K562 (cell line): ENCODE measurements around the gene ELFN2.
"Not testable (repeated sequence)": the region's sequence is repeated elsewhere in the genome, so short reads cannot be mapped to it uniquely, and the experiment has no call there.

Source experiments
- ARID3A ChIP-seq: IDR thresholded peaks from 2 replicates; pipeline ENCODE4 v1.6.1; 2012; ENCODE audit warnings: low read depth, low read length, improper control_type of control experiment, borderline replicate concordance
- CTCF ChIP-seq, 3 experiments: IDR thresholded peaks in 2 of 3; conservative IDR thresholded peaks in 1 of 3; 2 replicates each; pipeline ENCODE4 v1.5.1; 2011 to 2012; ENCODE audit warnings: low read length in 3 of 3, mild to moderate bottlenecking in 3 of 3, control low read depth in 2 of 3, improper control_type of control experiment in 1 of 3, inconsistent platforms in 1 of 3, low read depth in 1 of 3, mixed read lengths in 1 of 3, moderate library complexity in 1 of 3; ENCODE audit not compliant: insufficient read depth in 2 of 3
- PBX2 ChIP-seq, 2 experiments: IDR thresholded peaks in 1 of 2; conservative IDR thresholded peaks in 1 of 2; 2 replicates each; pipeline ENCODE4 v1.6.1; 2016; ENCODE audit warnings: low read depth in 2 of 2, mild to moderate bottlenecking in 1 of 2, missing compliant biosample characterization in 1 of 2, missing genetic modification characterization in 1 of 2, moderate library complexity in 1 of 2
- SRSF7 ChIP-seq: fragments of 200-400 bp; formaldehyde crosslinking; optimal IDR thresholded peaks from 2 replicates; pipeline ENCODE3; 2017; ENCODE audit warnings: mild to moderate bottlenecking, low read depth, low read length

GRCh38 chr22:37328538-37329237, 98.6 kb downstream of the ELFN2 start:
- not testable (repeated sequence) for TF ChIP-seq CTCF (IDR thresholded peaks at IDR 0.05 in 2 of 3, conservative IDR thresholded peaks at IDR 0.05 in 1 of 3; ENCODE audit: insufficient read depth in 2 of 3, low read depth in 1 of 3, low read length in 3 of 3); ARID3A; SRSF7; PBX2 (CRISPR knock-in tag; IDR thresholded peaks at IDR 0.05; ENCODE audit: low read depth); PBX2 (tag; conservative IDR thresholded peaks at IDR 0.05; ENCODE audit: low read depth)
